ENCODE results near the gene ZBTB9.

DNA sequence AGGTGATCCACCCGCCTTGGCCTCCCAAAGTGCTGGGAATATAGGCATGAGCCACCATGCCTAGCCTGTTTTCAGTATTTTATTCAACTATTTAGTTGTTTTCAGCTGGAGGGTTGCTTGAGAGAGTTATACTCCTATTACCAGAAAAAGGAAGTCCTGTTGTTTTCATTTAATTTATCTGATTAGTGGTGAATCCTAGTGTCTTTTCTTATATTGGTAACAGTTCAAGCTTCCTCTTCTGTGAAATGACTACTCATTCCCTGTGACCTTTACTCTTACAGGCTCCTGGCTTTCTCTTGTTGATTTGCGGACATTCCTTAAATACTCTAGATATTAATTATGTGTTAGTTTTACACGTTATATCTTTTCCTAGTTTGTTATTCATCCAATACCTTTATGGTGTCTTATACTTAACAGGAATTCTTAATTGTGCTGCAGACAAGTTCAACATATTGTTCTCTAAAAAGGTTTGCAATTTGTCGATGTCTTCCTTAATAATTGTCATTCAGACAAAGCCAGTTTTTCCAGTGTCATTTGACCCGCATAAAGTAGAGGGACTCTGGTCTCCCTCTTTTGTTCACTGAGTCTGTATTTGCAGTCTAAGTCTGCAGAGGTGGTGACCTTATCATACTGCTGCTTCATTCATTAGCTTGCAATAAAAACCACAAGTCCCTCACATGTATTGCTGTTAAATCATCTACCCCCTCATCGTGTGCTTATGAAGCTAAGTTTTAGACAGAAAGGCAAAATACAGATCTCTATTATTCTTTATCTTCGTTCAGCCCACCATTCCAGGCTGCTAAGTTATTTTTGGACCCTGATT is 51.4 kb downstream of the ZBTB9 start:
- TF ChIP-seq, protein P1, sequence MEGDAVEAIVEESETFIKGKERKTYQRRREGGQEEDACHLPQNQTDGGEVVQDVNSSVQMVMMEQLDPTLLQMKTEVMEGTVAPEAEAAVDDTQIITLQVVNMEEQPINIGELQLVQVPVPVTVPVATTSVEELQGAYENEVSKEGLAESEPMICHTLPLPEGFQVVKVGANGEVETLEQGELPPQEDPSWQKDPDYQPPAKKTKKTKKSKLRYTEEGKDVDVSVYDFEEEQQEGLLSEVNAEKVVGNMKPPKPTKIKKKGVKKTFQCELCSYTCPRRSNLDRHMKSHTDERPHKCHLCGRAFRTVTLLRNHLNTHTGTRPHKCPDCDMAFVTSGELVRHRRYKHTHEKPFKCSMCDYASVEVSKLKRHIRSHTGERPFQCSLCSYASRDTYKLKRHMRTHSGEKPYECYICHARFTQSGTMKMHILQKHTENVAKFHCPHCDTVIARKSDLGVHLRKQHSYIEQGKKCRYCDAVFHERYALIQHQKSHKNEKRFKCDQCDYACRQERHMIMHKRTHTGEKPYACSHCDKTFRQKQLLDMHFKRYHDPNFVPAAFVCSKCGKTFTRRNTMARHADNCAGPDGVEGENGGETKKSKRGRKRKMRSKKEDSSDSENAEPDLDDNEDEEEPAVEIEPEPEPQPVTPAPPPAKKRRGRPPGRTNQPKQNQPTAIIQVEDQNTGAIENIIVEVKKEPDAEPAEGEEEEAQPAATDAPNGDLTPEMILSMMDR (IDR thresholded peaks at IDR 0.05): no peak
- TF ChIP-seq EZH2 (IDR thresholded peaks at IDR 0.05; ENCODE audit: borderline replicate concordance, insufficient read depth, low read depth, low read length, poor library complexity, severe bottlenecking): no peak

All from B cell (primary cell).